ENCODE data around the gene PHACTR3. TPM values are rescaled to one million over a fixed set of nuclear protein-coding genes. Genes with fewer than 3 reads are reported as not detected.

PHACTR3 gene
- total RNA-seq, 2 donors from 2014 or later: 0.13 TPM; not detected in 1

DNA sequence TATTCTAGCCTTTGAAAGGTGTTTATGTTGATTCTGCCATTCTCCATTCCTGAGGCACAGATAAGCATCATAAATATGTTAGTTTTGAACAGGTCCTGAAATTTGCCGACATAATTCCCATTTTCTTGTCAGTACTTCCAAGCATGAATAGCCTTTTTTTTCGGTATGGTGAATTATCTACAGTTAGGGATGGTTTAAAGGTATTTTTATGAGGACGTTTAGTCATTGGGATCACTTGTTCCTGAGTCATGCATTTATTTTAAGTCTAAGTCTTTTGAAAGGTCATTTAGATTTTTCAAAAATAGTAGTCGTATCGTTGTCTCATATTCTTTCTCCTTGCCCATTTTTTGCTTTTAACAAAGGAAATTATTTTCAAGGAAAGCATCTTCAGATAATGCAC, 98.7 kb downstream of the PHACTR3 start:
- peaks cover 42% of the 10 kb centered on the region for H3K9me3 ChIP-seq (ENCODE audit: control insufficient read depth, low read length)
- Mint-ChIP-seq H3K4me3 (no peak overlapping the region), H3K27me3 (ENCODE audit: insufficient read depth) (peaks cover 10% of the 10 kb centered on the region), H3K27ac (no peak overlapping the region), H3K9me3 (no peaks in the 10 kb centered on the region), H3K4me1 (no peaks in the 10 kb centered on the region), H3K36me3 (ENCODE audit: low read depth) (no peaks in the 10 kb centered on the region)
- no peaks in the 10 kb centered on the region for H3K36me3 ChIP-seq (ENCODE audit: control insufficient read depth, insufficient read depth, low read length)
- H3K9ac ChIP-seq (ENCODE audit: extremely low read depth, low read length, poor library complexity, severe bottlenecking): no peak overlapping the region
- TF ChIP-seq, protein P1, sequence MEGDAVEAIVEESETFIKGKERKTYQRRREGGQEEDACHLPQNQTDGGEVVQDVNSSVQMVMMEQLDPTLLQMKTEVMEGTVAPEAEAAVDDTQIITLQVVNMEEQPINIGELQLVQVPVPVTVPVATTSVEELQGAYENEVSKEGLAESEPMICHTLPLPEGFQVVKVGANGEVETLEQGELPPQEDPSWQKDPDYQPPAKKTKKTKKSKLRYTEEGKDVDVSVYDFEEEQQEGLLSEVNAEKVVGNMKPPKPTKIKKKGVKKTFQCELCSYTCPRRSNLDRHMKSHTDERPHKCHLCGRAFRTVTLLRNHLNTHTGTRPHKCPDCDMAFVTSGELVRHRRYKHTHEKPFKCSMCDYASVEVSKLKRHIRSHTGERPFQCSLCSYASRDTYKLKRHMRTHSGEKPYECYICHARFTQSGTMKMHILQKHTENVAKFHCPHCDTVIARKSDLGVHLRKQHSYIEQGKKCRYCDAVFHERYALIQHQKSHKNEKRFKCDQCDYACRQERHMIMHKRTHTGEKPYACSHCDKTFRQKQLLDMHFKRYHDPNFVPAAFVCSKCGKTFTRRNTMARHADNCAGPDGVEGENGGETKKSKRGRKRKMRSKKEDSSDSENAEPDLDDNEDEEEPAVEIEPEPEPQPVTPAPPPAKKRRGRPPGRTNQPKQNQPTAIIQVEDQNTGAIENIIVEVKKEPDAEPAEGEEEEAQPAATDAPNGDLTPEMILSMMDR (conservative IDR thresholded peaks at IDR 0.05): no peak
- no peaks in the 10 kb centered on the region for H3K27me3 ChIP-seq (ENCODE audit: control insufficient read depth, insufficient read depth, low read length, poor library complexity, severe bottlenecking)
- DNase-seq: no peak
- H3K27ac ChIP-seq (ENCODE audit: low read depth, low read length): no peak overlapping the region
- 70 to 100% methylated on average over 2 to 5 of the region's 5 CpGs for WGBS, 2 experiments (ENCODE audit: insufficient coverage in 1 of 2, insufficient read length in 1 of 2)
- no peaks in the 10 kb centered on the region for H3K4me1 ChIP-seq (ENCODE audit: control insufficient read depth, insufficient read depth, low read length)
- no peak overlapping the region for H3K4me3 ChIP-seq (ENCODE audit: low read length)

DNA sequence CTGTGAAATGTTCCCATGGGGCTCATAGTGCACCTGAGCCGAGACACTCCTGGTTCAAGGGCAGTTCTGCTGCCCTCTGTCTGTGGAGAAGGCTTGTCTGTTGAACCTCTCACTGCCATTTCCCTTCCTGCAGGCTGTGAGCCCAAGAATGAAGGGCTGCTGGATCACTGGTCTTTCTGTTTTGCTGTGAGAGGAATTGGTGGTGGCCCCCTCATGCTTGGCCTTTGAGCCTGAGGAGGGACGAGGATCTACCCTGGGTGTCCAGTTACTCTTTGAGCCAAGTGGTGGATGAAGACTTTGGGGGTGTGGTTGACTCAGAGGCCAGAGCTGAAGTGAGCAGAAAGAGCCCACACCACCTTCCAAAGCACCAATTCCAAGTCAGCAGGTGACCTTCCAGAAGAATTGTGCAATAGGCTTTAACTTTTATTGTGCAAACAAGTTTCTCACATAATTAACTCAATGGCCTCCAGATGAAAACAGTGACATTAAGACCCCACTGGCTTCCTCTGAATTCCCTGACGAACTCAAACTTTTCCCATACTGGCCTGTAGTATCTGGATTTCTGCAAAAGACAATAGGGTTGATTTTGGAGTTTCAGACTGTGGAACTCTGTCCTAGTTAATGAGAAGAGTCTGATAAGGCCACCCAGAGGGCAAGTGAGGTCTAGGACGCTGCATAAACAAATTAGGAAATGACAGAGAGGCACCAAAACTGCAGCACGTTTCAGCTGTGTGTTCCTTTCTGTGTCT, 101.5 kb downstream of the PHACTR3 start:
- DNase-seq: peak; percentile 70
- Histone ChIP-seq H3K9me3 (ENCODE audit: control insufficient read depth, low read length) (peaks cover 39% of the 10 kb centered on the region), H3K36me3 (ENCODE audit: control insufficient read depth, insufficient read depth, low read length) (no peaks in the 10 kb centered on the region), H3K27ac (ENCODE audit: low read depth, low read length) (no peak overlapping the region), H3K9ac (ENCODE audit: extremely low read depth, low read length, poor library complexity, severe bottlenecking) (no peak overlapping the region), H3K4me1 (ENCODE audit: control insufficient read depth, insufficient read depth, low read length) (no peaks in the 10 kb centered on the region), H3K4me3 (ENCODE audit: low read length) (no peak overlapping the region), H3K27me3 (ENCODE audit: control insufficient read depth, insufficient read depth, low read length, poor library complexity, severe bottlenecking) (no peaks in the 10 kb centered on the region)
- Mint-ChIP-seq H3K36me3 (ENCODE audit: low read depth) (no peaks in the 10 kb centered on the region), H3K27ac (no peak overlapping the region), H3K9me3 (no peaks in the 10 kb centered on the region), H3K27me3 (ENCODE audit: insufficient read depth) (peaks cover 16% of the 10 kb centered on the region), H3K4me3 (no peak overlapping the region), H3K4me1 (no peaks in the 10 kb centered on the region)
- WGBS, 2 experiments (ENCODE audit: insufficient coverage in 1 of 2, insufficient read length in 1 of 2): 17 to 48% methylated on average over 2 to 5 of the region's 5 CpGs
- TF ChIP-seq, protein P1 (conservative IDR thresholded peaks at IDR 0.05): peak; percentile 70

DNA sequence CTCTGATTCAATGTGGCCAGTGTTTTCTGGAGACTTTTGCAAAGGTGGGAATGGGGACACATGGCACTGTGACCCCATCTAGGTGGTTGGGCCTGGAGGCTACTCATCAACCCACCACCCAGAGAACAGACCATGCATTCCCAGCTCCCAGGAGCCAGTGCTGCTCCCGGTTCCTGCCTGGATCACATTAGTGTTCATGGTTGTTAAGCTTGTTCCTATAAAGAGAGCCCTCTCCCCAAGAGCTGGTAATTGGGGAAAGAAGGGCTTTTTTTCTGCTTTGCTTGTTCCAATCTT, 102.0 kb downstream of the PHACTR3 start:
- TF ChIP-seq, protein P1 (conservative IDR thresholded peaks at IDR 0.05): no peak
- H3K27me3 ChIP-seq (ENCODE audit: control insufficient read depth, insufficient read depth, low read length, poor library complexity, severe bottlenecking): no peaks in the 10 kb centered on the region
- H3K4me3 Mint-ChIP-seq: no peak overlapping the region
- H3K9me3 ChIP-seq (ENCODE audit: control insufficient read depth, low read length): peaks cover 38% of the 10 kb centered on the region
- H3K4me3 ChIP-seq (ENCODE audit: low read length): no peak overlapping the region
- no peaks in the 10 kb centered on the region for H3K4me1 ChIP-seq (ENCODE audit: control insufficient read depth, insufficient read depth, low read length)
- H3K9ac ChIP-seq (ENCODE audit: extremely low read depth, low read length, poor library complexity, severe bottlenecking): no peak overlapping the region
- no peak for DNase-seq
- H3K36me3 ChIP-seq (ENCODE audit: control insufficient read depth, insufficient read depth, low read length): no peaks in the 10 kb centered on the region
- no peak overlapping the region for H3K27ac Mint-ChIP-seq
- no peak overlapping the region for H3K27ac ChIP-seq (ENCODE audit: low read depth, low read length)
- peaks cover 12% of the 10 kb centered on the region for H3K27me3 Mint-ChIP-seq (ENCODE audit: insufficient read depth)
- no peaks in the 10 kb centered on the region for H3K4me1 Mint-ChIP-seq
- 80% methylated on average over 1 of the region's 1 CpG; no CpG with 5 or more reads in 1 of the 2 experiments for WGBS, 2 experiments (ENCODE audit: insufficient coverage in 1 of 2, insufficient read length in 1 of 2)
- H3K36me3 Mint-ChIP-seq (ENCODE audit: low read depth): no peaks in the 10 kb centered on the region
- peaks cover 2% of the 10 kb centered on the region for H3K9me3 Mint-ChIP-seq
